IPS DF 4.7 (cell line): Measurements from ENCODE around the gene MYL12A.

Source experiments
- DNase-seq: peaks from one replicate; pipeline ENCODE4 v3.0.0-alpha.2; 2013; ENCODE audit warnings: low spot score; ENCODE audit errors: extremely low read depth

The MYL12A gene

DNA sequence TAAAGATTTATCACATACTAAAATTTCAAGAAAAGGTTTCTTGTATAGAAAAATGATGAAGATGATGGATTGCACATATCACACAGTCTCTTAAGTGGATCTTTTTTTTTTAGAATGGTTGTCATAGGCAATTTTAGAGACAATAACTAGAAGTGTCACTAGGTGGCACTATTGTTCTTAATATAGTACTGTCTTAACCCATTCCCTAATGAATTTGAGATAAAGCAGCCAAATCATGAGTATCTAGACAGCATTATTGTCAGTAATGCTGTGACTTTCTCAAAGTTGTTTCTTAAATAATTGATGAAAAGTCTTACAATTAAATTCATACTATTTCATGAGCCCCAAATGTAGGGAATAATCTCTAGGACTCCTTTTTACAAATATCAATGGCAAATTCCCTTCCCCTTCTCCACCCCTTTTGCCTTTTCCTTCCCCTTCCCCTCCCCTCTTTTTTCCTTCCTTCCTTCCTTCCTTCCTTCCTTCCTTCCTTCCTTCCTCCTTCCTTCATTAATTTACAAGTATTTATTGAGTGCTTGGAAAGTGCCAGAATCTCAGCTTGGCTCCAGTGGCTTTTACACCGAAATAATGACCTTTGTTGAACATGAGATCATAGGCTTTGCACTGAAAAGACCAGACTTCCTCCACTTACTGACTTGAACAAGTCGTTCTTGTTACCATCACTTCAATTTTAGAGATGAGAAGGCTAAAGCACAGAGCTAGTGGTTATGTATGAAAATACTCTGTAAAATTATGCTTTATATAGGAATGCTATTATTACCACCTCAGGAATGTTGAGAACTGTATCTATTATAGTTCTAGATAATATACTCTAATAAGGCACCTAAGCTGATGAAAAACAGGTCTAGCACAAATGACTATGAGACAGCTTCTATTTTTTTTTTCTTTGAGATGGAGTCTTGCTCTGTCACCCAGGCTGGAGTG lies 34.1 kb downstream of the MYL12A start:
- DNase-seq: no peak

GRCh38 chr18:3283253-3283863 lies 35.8 kb downstream of the MYL12A start:
- no peak for DNase-seq

GRCh38 chr18:3283908-3284307 lies 36.3 kb downstream of the MYL12A start:
- no peak for DNase-seq

DNA sequence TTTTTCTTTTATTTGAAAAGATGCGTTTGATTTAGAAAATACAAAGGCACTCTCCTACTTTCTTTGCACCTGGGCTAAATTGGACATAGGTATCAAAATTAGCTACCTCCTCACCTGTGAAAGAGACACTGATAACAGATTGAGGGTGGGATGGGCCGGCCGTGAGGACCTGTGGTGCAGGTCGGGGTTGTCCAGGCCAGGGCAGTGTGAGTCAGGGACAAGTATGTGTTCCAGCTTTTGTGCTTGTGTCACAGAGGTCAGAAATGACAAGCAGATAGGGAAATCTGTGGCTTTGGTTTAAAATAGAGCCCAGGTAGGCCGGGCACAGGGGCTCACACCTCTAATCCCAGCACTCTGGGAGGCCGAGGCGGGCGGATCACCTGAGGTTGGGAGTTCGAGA lies 36.9 kb downstream of the MYL12A start:
- no peak for DNase-seq

DNA sequence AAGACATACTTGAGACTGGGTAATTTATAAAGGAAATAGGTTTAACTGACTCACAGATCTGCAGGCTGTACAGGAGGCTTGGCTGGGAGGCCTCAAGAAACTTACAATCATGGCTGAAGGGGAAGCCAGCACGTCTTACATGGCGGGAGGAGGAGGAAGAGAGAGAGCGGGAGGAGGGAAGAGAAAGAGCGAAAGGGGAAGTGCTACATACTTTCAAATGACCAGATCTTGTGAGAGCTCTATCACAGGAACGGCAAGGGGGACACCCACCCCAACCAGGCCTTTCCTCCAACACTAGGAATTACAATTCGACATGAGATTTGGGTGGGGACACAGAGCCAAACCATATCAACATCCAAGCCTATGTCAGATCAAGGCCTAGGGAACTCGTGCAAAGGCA lies 38.6 kb downstream of the MYL12A start:
- DNase-seq: no peak

- no peak for DNase-seq
Observed at GRCh38 chr18:3293196-3293951, 45.8 kb downstream of the MYL12A start.

DNA sequence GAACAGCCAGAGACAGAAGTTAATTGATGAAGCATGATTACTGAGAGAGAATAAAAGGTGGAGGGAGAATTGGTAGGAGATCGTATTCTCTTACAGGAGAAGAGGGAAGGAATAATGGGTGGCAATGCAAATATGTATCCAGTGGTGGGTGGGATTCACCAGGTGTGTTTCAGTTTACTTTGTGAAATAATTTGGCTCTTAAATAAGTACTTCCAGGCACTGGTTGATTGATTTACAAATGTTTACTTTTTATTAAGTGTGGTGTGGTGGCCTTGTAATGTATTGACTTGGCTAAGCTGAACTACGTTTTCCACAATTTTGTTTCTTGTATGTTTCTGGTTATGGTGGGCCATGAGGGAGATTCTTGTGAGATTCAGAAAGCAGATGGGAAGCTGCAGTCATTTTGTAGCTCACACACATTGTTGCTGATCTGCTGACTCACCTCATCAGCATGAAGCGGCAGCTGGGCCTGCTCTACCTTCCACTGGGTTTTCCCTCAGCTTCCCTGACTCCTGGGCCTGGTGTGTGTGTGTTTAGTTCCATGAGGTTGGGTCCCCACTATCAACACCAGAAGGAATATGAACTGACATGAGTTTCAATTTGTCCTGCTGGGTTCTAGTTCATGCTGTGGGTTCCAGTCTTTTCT lies 47.0 kb downstream of the MYL12A start:
- DNase-seq: no peak

DNA sequence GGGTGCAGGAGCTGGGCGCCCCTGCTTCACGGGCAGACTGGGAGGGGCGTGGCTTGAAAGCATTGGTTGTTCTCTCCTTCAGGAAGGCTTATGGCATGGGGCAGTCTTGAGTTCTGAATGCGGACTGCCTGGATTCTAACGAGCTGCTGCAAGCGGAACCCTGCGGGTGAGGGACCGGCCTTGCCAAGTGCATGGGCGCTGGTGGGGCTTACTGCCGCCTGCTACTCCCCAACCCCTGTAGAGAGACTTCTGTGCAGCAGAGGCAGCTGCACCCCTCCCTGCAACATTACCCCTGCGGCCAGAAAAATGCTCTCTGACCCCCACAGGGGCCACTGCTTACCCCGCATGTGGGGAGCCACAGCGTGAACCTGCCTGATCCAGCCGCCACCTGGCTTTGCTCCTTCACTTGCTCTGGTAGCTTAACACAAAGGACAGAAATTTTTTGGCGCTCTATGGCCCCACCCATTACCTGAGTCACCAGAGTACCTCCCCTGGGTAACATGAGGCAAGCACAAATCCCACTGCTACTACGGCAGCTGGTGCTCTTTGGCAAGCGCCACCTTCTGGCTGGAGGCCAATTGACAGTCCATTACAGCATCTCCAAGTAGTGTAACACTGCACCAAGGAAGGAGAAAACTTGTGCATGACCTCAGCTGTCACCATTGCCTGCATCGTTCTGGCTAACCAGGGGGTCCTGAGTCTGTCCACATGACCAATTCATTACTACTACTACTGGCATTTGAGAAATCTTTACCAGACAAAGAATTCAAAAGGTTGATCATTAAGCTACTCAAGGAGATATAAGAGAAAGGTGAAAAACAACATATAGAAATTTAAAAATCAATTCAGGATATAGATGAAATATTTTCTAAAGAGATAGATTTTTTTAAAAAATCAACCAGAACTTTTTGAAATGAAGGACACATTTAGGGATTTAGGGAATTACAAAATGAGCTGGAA lies 49.7 kb downstream of the MYL12A start:
- DNase-seq: peak; percentile 95

DNA sequence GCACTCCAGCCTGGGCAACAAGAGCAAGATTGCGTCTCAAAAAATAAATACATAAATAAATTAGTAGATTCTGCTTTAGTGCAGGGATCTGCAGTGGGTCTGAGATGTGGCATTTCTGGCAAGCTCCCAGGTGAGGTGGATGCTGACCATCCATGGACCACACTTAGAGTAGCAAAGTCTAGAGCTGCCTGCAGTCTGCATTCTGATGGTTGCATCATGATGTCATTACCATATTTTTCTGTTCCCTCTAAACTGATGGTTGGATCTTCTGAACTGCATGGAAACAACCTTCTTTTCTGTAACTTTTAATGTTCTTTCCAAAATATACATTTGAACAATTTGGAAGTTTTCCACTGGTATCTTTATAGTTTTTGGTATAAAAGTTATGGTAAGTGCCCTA lies 57.2 kb downstream of the MYL12A start:
- no peak for DNase-seq

DNA sequence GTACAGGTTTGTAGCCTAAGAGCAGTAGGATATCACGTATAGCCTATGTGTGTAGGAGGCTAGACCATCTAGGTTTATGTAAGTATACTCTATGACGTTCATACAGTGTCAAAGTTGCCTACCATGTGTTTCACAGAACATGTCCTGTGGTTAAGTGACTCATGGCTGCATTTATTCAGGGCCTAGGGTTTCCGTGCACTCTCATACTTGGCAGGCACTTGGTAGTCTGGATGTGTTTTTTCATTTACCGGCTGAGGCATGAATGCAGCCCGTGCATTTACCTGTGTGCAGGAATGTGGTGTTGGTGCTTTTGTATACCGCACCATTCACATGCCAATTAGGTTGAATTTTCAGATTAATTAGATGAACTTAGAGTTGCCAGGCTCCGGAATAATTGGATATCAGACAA lies 57.8 kb downstream of the MYL12A start:
- DNase-seq: no peak
